ENCODE results near the gene SOD3. TPM values are rescaled to one million over a fixed set of nuclear protein-coding genes. Genes with fewer than 3 reads are reported as not detected.

Gene SOD3
- total RNA-seq, 2 experiments from 2014 or later = not detected

- H3K4me1 Mint-ChIP-seq = no peaks in the 10 kb centered on the region
- H3K36me3 Mint-ChIP-seq = no peaks in the 10 kb centered on the region
- DNase-seq (no peak), ATAC-seq (ENCODE audit: low read depth) (no peak)
- POLR2A ChIA-PET = no interaction called here
- H3K4me3 Mint-ChIP-seq = no peak overlapping the region
- H3K27me3 Mint-ChIP-seq = peaks cover 4% of the 10 kb centered on the region
- H3K9me3 Mint-ChIP-seq = no peaks in the 10 kb centered on the region
- no peak overlapping the region for H3K27ac Mint-ChIP-seq
Measured at GRCh38 chr4:24820541-24820940, 25.2 kb downstream of the SOD3 start.

GRCh38 chr4:24824720-24825119 is 29.3 kb downstream of the SOD3 start:
- POLR2A ChIA-PET = no interaction called here
- DNase-seq (no peak), ATAC-seq (ENCODE audit: low read depth) (no peak)
- no peaks in the 10 kb centered on the region for H3K9me3 Mint-ChIP-seq
- H3K4me1 Mint-ChIP-seq = no peaks in the 10 kb centered on the region
- no peak overlapping the region for H3K27ac Mint-ChIP-seq
- H3K36me3 Mint-ChIP-seq = no peaks in the 10 kb centered on the region
- H3K27me3 Mint-ChIP-seq = peaks cover 2% of the 10 kb centered on the region
- H3K4me3 Mint-ChIP-seq = no peak overlapping the region

GRCh38 chr4:24831637-24832036 is 36.3 kb downstream of the SOD3 start:
- Mint-ChIP-seq H3K27ac (no peak overlapping the region), H3K4me1 (no peaks in the 10 kb centered on the region), H3K9me3 (no peaks in the 10 kb centered on the region), H3K27me3 (no peaks in the 10 kb centered on the region), H3K36me3 (no peaks in the 10 kb centered on the region), H3K4me3 (no peak overlapping the region)
- no peak for DNase-seq
- ATAC-seq (ENCODE audit: low read depth) = no peak
- POLR2A ChIA-PET = no interaction called here

- H3K4me3 Mint-ChIP-seq = no peak overlapping the region
- no peaks in the 10 kb centered on the region for H3K36me3 Mint-ChIP-seq
- no peaks in the 10 kb centered on the region for H3K27me3 Mint-ChIP-seq
- H3K27ac Mint-ChIP-seq = no peak overlapping the region
- no peaks in the 10 kb centered on the region for H3K9me3 Mint-ChIP-seq
- POLR2A ChIA-PET = no interaction called here
- DNase-seq (no peak), ATAC-seq (ENCODE audit: low read depth) (no peak)
- no peaks in the 10 kb centered on the region for H3K4me1 Mint-ChIP-seq
Measured at GRCh38 chr4:24835696-24836095, 40.3 kb downstream of the SOD3 start.

- Mint-ChIP-seq H3K4me3 (no peak overlapping the region), H3K9me3 (no peaks in the 10 kb centered on the region), H3K27ac (no peak overlapping the region), H3K27me3 (no peaks in the 10 kb centered on the region), H3K36me3 (no peaks in the 10 kb centered on the region), H3K4me1 (no peaks in the 10 kb centered on the region)
- DNase-seq = no peak
- ATAC-seq (ENCODE audit: low read depth) = no peak
- POLR2A ChIA-PET = no interaction called here
Measured at GRCh38 chr4:24836661-24837242, 41.4 kb downstream of the SOD3 start.

GRCh38 chr4:24837336-24837735 is 42.0 kb downstream of the SOD3 start:
- Mint-ChIP-seq H3K36me3 (no peaks in the 10 kb centered on the region), H3K4me1 (no peaks in the 10 kb centered on the region), H3K27ac (no peak overlapping the region), H3K27me3 (no peaks in the 10 kb centered on the region), H3K4me3 (no peak overlapping the region), H3K9me3 (no peaks in the 10 kb centered on the region)
- ATAC-seq (ENCODE audit: low read depth) (no peak), DNase-seq (no peak)
- POLR2A ChIA-PET = no interaction called here

- DNase-seq = no peak
- Mint-ChIP-seq H3K4me3 (no peak overlapping the region), H3K27me3 (no peaks in the 10 kb centered on the region), H3K9me3 (no peaks in the 10 kb centered on the region), H3K27ac (no peak overlapping the region), H3K36me3 (no peaks in the 10 kb centered on the region), H3K4me1 (no peaks in the 10 kb centered on the region)
- ATAC-seq (ENCODE audit: low read depth) = no peak
- POLR2A ChIA-PET = no interaction called here
Measured at GRCh38 chr4:24837781-24838180, 42.4 kb downstream of the SOD3 start.

GRCh38 chr4:24840362-24840761 is 45.0 kb downstream of the SOD3 start:
- no peaks in the 10 kb centered on the region for H3K27me3 Mint-ChIP-seq
- H3K27ac Mint-ChIP-seq = no peak overlapping the region
- no peaks in the 10 kb centered on the region for H3K36me3 Mint-ChIP-seq
- no peak overlapping the region for H3K4me3 Mint-ChIP-seq
- POLR2A ChIA-PET = no interaction called here
- DNase-seq (no peak), ATAC-seq (ENCODE audit: low read depth) (no peak)
- H3K4me1 Mint-ChIP-seq = no peaks in the 10 kb centered on the region
- no peaks in the 10 kb centered on the region for H3K9me3 Mint-ChIP-seq

GRCh38 chr4:24840826-24841543 is 45.6 kb downstream of the SOD3 start:
- no peaks in the 10 kb centered on the region for H3K27me3 Mint-ChIP-seq
- no peak overlapping the region for H3K27ac Mint-ChIP-seq
- ATAC-seq (ENCODE audit: low read depth) = no peak
- DNase-seq = no peak
- H3K4me3 Mint-ChIP-seq = no peak overlapping the region
- no peaks in the 10 kb centered on the region for H3K36me3 Mint-ChIP-seq
- H3K9me3 Mint-ChIP-seq = no peaks in the 10 kb centered on the region
- POLR2A ChIA-PET = no interaction called here
- H3K4me1 Mint-ChIP-seq = no peaks in the 10 kb centered on the region

GRCh38 chr4:24842356-24842755 is 47.0 kb downstream of the SOD3 start:
- Mint-ChIP-seq H3K4me3 (no peak overlapping the region), H3K36me3 (no peaks in the 10 kb centered on the region), H3K9me3 (no peaks in the 10 kb centered on the region), H3K27ac (no peak overlapping the region), H3K27me3 (no peaks in the 10 kb centered on the region), H3K4me1 (no peaks in the 10 kb centered on the region)
- ATAC-seq (ENCODE audit: low read depth) (no peak), DNase-seq (no peak)
- POLR2A ChIA-PET = no interaction called here

GRCh38 chr4:24843096-24843495 is 47.7 kb downstream of the SOD3 start:
- no peak for DNase-seq
- no peak overlapping the region for H3K27ac Mint-ChIP-seq
- ATAC-seq (ENCODE audit: low read depth) = no peak
- no peaks in the 10 kb centered on the region for H3K4me1 Mint-ChIP-seq
- no peaks in the 10 kb centered on the region for H3K9me3 Mint-ChIP-seq
- H3K36me3 Mint-ChIP-seq = no peaks in the 10 kb centered on the region
- H3K27me3 Mint-ChIP-seq = no peaks in the 10 kb centered on the region
- H3K4me3 Mint-ChIP-seq = no peak overlapping the region
- POLR2A ChIA-PET = no interaction called here

GRCh38 chr4:24845132-24845531 is 49.8 kb downstream of the SOD3 start:
- POLR2A ChIA-PET = no interaction called here
- H3K27me3 Mint-ChIP-seq = no peaks in the 10 kb centered on the region
- H3K4me3 Mint-ChIP-seq = no peak overlapping the region
- no peaks in the 10 kb centered on the region for H3K9me3 Mint-ChIP-seq
- no peaks in the 10 kb centered on the region for H3K4me1 Mint-ChIP-seq
- DNase-seq = no peak
- no peak for ATAC-seq (ENCODE audit: low read depth)
- no peaks in the 10 kb centered on the region for H3K36me3 Mint-ChIP-seq
- H3K27ac Mint-ChIP-seq = no peak overlapping the region

GRCh38 chr4:24845902-24846301 is 50.5 kb downstream of the SOD3 start:
- H3K27me3 Mint-ChIP-seq = no peaks in the 10 kb centered on the region
- no peak overlapping the region for H3K27ac Mint-ChIP-seq
- POLR2A ChIA-PET = no interaction called here
- no peak overlapping the region for H3K4me3 Mint-ChIP-seq
- H3K36me3 Mint-ChIP-seq = no peaks in the 10 kb centered on the region
- ATAC-seq (ENCODE audit: low read depth) (no peak), DNase-seq (no peak)
- no peaks in the 10 kb centered on the region for H3K9me3 Mint-ChIP-seq
- H3K4me1 Mint-ChIP-seq = no peaks in the 10 kb centered on the region

- ATAC-seq (ENCODE audit: low read depth) = no peak
- no peak overlapping the region for H3K4me3 Mint-ChIP-seq
- H3K36me3 Mint-ChIP-seq = no peaks in the 10 kb centered on the region
- H3K27me3 Mint-ChIP-seq = no peaks in the 10 kb centered on the region
- DNase-seq = no peak
- no peaks in the 10 kb centered on the region for H3K4me1 Mint-ChIP-seq
- POLR2A ChIA-PET = no interaction called here
- H3K27ac Mint-ChIP-seq = no peak overlapping the region
- no peaks in the 10 kb centered on the region for H3K9me3 Mint-ChIP-seq
Measured at GRCh38 chr4:24846716-24847115, 51.3 kb downstream of the SOD3 start.
